ENCODE data around the gene CTSF. TPM values are rescaled to one million over a fixed set of nuclear protein-coding genes. Genes with fewer than 3 reads are reported as not detected.

CTSF gene
- total and polyA plus RNA-seq, 2 of the 13 experiments (the other 11 are each of a cell fraction or from before 2014, with no cell fraction given), result not detected

DNA sequence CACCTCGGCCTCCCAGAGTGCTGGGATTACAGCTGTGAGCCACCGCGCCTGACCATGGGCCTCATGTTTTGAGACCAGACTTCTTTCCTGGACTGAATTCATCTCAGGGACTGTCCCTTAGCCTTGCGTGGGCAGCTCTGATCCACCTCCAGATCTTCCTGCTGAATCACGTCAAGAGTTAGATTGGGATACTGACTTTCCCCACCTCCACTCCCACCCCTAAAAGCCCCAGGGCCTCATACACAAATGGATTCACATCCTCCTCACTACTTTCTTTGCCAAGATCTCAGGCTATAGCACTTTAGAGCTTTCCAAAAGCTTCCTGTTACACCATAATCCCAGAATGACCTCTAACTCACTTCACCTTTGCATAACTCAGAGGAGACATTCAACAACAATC, 12.4 kb upstream of the CTSF start:
- Histone ChIP-seq H3K4me3 (replicated peaks in 1 of 3; ENCODE audit: insufficient read depth in 1 of 3, low read depth in 2 of 3, low read length in 3 of 3) (no peak overlapping the region), H3K27me3 (ENCODE audit: control insufficient read depth in 1 of 2, insufficient read depth in 2 of 2, low read length in 2 of 2) (peaks cover 0 to 2% of the 10 kb centered on the region in 2 experiments; a peak in 1 of 5 replicates), H3K9me3 (ENCODE audit: low read length) (no peaks in the 10 kb centered on the region; the same call in 1 of the 2 replicates), H3K79me2 (ENCODE audit: insufficient read depth, low read length) (no peaks in the 10 kb centered on the region), H2AFZ (ENCODE audit: low read length) (no peak overlapping the region), H4K20me1 (ENCODE audit: insufficient read depth, low read length) (no peaks in the 10 kb centered on the region), H3K9ac (ENCODE audit: insufficient read depth, low read depth, low read length) (no peak overlapping the region), H3K4me2 (ENCODE audit: low read depth, low read length) (no peak overlapping the region), H3K27ac (ENCODE audit: extremely low read length, insufficient read depth, low read length) (no peak overlapping the region), H3K4me1 (ENCODE audit: insufficient read depth, low read length) (peaks cover 22% of the 10 kb centered on the region), H3K36me3 (replicated peaks in 1 of 2; ENCODE audit: control insufficient read depth in 1 of 2, insufficient read depth in 2 of 2, low read length in 2 of 2) (no peaks in the 10 kb centered on the region)
- POLR2A ChIA-PET, result interaction anchor here (1.0 to 1.8 kb wide), 4 partner anchors 12 to 97 kb away, joined by 3 to 9 read pairs (median 4); partner anchors contain the start of genes CCDC87, CCS and RBM4B
- no peak for ATAC-seq
- no TSS peak for BruUV-seq (replicated peaks)
- FAIRE-seq, result no peak
- intact Hi-C loops (cut with micrococcal nuclease; ENCODE audit: unreplicated experiment), result no loop called here
- DNase-seq (ENCODE audit: low spot score), result no peak
- in situ Hi-C loops (cut with HindIII; ENCODE audit: extremely low pct_ligation_motif_present, low pct_unique_long_range_greater_than_20kb), result no loop called here
- CTCF ChIA-PET (ENCODE audit: low intra/inter-chr PET ratio, low total read pairs), result interaction anchor here (2.7 kb wide), 1 partner anchor 98 kb away, joined by 34 read pairs; the partner anchor contains the start of gene RBM4B
- TF ChIP-seq XRCC5 (optimal IDR thresholded peaks at IDR 0.05; ENCODE audit: low read length) (no peak), ZNF225 (CRISPR knock-in tag; IDR thresholded peaks at IDR 0.05) (no peak), GMEB2 (CRISPR knock-in tag; IDR thresholded peaks at IDR 0.05; ENCODE audit: low read depth) (no peak)
- 32% methylated on average over 5 of the region's 5 CpGs for WGBS (ENCODE audit: low lambda C conversion rate)

- peak; percentile 28 for FAIRE-seq
- no peaks in the 10 kb centered on the region; the same call in 1 of the 2 replicates for H3K9me3 ChIP-seq (ENCODE audit: low read length)
- TF ChIP-seq ZFP90 (CRISPR knock-in tag; IDR thresholded peaks at IDR 0.05; ENCODE audit: borderline replicate concordance) (0 out of 2 replicates have a peak, but pooled peaks have one; percentile 27), ZNF251 (CRISPR knock-in tag; IDR thresholded peaks at IDR 0.05) (peak; percentile 75; the same call in 1 of the 2 replicates), ZNF781 (CRISPR knock-in tag; IDR thresholded peaks at IDR 0.05; ENCODE audit: borderline replicate concordance, not compliant biosample characterization) (no peak), SALL1 (CRISPR knock-in tag; IDR thresholded peaks at IDR 0.05) (peak; percentile 48), ZZZ3 (CRISPR knock-in tag; IDR thresholded peaks at IDR 0.05; ENCODE audit: borderline replicate concordance) (no peak), BORCS8-MEF2B (CRISPR knock-in tag; IDR thresholded peaks at IDR 0.05) (no peak), ADNP (CRISPR knock-in tag; IDR thresholded peaks at IDR 0.05) (no peak), ZNF263 (CRISPR knock-in tag; IDR thresholded peaks at IDR 0.05) (0 out of 2 replicates have a peak, but pooled peaks have one; percentile 32), SRY (CRISPR knock-in tag; IDR thresholded peaks at IDR 0.05) (0 out of 2 replicates have a peak, but pooled peaks have one; percentile 49), ZNF451 (CRISPR knock-in tag; IDR thresholded peaks at IDR 0.05) (0 out of 2 replicates have a peak, but pooled peaks have one; percentile 38), MIXL1 (CRISPR knock-in tag; IDR thresholded peaks at IDR 0.05) (no peak), ZMYM3 (CRISPR knock-in tag; IDR thresholded peaks at IDR 0.05) (peak; percentile 69), YY1 (IDR thresholded peaks at IDR 0.05; ENCODE audit: insufficient read depth, insufficient replicate concordance, low read depth, low read length) (peak; percentile 37), ZNF160 (CRISPR knock-in tag; IDR thresholded peaks at IDR 0.05) (no peak), ZBTB7B (CRISPR knock-in tag; IDR thresholded peaks at IDR 0.05) (0 out of 2 replicates have a peak, but pooled peaks have one; percentile 50)
These were observed 10.7 kb upstream of the CTSF start for GRCh38 chr11:66579017-66579606.

More at GRCh38 chr11:66579017-66579606, 10.7 kb upstream of the CTSF start:
- in situ Hi-C loops (cut with HindIII; ENCODE audit: extremely low pct_ligation_motif_present, low pct_unique_long_range_greater_than_20kb) (no loop called here), intact Hi-C loops (cut with micrococcal nuclease; ENCODE audit: unreplicated experiment) (loop anchor here (1.0 kb wide), 1 partner anchor 99 kb away; no protein-coding TSS in a partner anchor)
- peaks cover 18% of the 10 kb centered on the region for H3K4me1 ChIP-seq (ENCODE audit: insufficient read depth, low read length)
- peak overlapping the region in 1 of 3 experiments; percentile 44; a peak in 2 of 6 replicates for H3K4me3 ChIP-seq (replicated peaks in 1 of 3; ENCODE audit: insufficient read depth in 1 of 3, low read depth in 2 of 3, low read length in 3 of 3)
- H3K79me2 ChIP-seq (ENCODE audit: insufficient read depth, low read length), result no peaks in the 10 kb centered on the region
- CTCF ChIA-PET (ENCODE audit: low intra/inter-chr PET ratio, low total read pairs), result interaction anchor here (1.4 to 2.7 kb wide), 4 partner anchors 14 to 115 kb away, joined by 5 to 34 read pairs (median 6); partner anchors contain the start of genes CCDC87, CCS, RBM4 and RBM4B
- no TSS peak for BruUV-seq (replicated peaks)
- peak overlapping the region; percentile 80 for H3K4me2 ChIP-seq (ENCODE audit: low read depth, low read length)
- H4K20me1 ChIP-seq (ENCODE audit: insufficient read depth, low read length), result no peaks in the 10 kb centered on the region
- 12% methylated on average over 19 of the region's 25 CpGs for WGBS (ENCODE audit: low lambda C conversion rate)
- DNase-seq (ENCODE audit: low spot score) (peak; percentile 52), ATAC-seq (peak; percentile 93)
- no peak overlapping the region for H2AFZ ChIP-seq (ENCODE audit: low read length)
- no peaks in the 10 kb centered on the region for H3K36me3 ChIP-seq (replicated peaks in 1 of 2; ENCODE audit: control insufficient read depth in 1 of 2, insufficient read depth in 2 of 2, low read length in 2 of 2)
- H3K27ac ChIP-seq (ENCODE audit: extremely low read length, insufficient read depth, low read length), result no peak overlapping the region
- H3K9ac ChIP-seq (ENCODE audit: insufficient read depth, low read depth, low read length), result no peak overlapping the region
- H3K27me3 ChIP-seq (ENCODE audit: control insufficient read depth in 1 of 2, insufficient read depth in 2 of 2, low read length in 2 of 2), result peaks cover 0 to 3% of the 10 kb centered on the region in 2 experiments; a peak in 1 of 5 replicates
- POLR2A ChIA-PET, result interaction anchor here (0.8 to 1.0 kb wide), 2 partner anchors 38 to 99 kb away, joined by 3 to 9 read pairs; partner anchors contain the start of gene RBM4B
